Kidney epithelial cell (primary cell): Measurements from ENCODE around the gene GPATCH11. TPM values are rescaled to one million over a fixed set of nuclear protein-coding genes. Genes with fewer than 3 reads are reported as not detected.

Experiments used
- DNase-seq: peaks from one replicate; pipeline ENCODE4 v3.0.0-alpha.2; 2010; ENCODE audit warnings: low read depth
- H3K27me3 ChIP-seq: 2 replicates; pipeline ENCODE4 v1.6.0; 2011; ENCODE audit warnings: low read length; ENCODE audit not compliant: control insufficient read depth, insufficient read depth
- H3K36me3 ChIP-seq: 2 replicates; pipeline ENCODE4 v1.5.1; 2011; ENCODE audit warnings: low read length; ENCODE audit not compliant: control insufficient read depth, insufficient read depth
- H3K4me3 ChIP-seq: 2 replicates; pipeline ENCODE4 v1.5.1; 2011; ENCODE audit warnings: low read depth, mild to moderate bottlenecking, control low read depth, low read length
- CTCF ChIP-seq: IDR thresholded peaks from 2 replicates; pipeline ENCODE4 v1.5.1; 2011; ENCODE audit warnings: mild to moderate bottlenecking, moderate library complexity, low read length, control low read depth, inconsistent platforms; ENCODE audit not compliant: insufficient read depth, poor library complexity, severe bottlenecking
- total RNA-seq: library from RNA; depleted of rRNA; stranded (reverse); fragments of >200 nt; gene quantifications from 2 replicates; pipeline ENCODE4 v1.2.3, GENCODE V29; 2015

Gene GPATCH11
- total RNA-seq, 1 donor from 2014 or later = 6.1 TPM

- no peaks in the 10 kb centered on the region for H3K36me3 ChIP-seq
- no peak overlapping the region for H3K4me3 ChIP-seq
- no peak for DNase-seq
- no peak for TF ChIP-seq CTCF
- H3K27me3 ChIP-seq = no peaks in the 10 kb centered on the region
Measured at GRCh38 chr2:37132914-37133313, 48.6 kb downstream of the GPATCH11 start.

GRCh38 chr2:37142546-37142945 is 58.2 kb downstream of the GPATCH11 start:
- H3K36me3 ChIP-seq = no peaks in the 10 kb centered on the region
- TF ChIP-seq CTCF = no peak
- H3K4me3 ChIP-seq = no peak overlapping the region
- no peaks in the 10 kb centered on the region for H3K27me3 ChIP-seq
- no peak for DNase-seq

- no peaks in the 10 kb centered on the region for H3K36me3 ChIP-seq
- no peak for DNase-seq
- TF ChIP-seq CTCF = no peak
- no peaks in the 10 kb centered on the region for H3K27me3 ChIP-seq
- H3K4me3 ChIP-seq = no peak overlapping the region
Measured at GRCh38 chr2:37143974-37144373, 59.7 kb downstream of the GPATCH11 start.

- no peak overlapping the region for H3K4me3 ChIP-seq
- H3K27me3 ChIP-seq = no peaks in the 10 kb centered on the region
- H3K36me3 ChIP-seq = no peaks in the 10 kb centered on the region
- DNase-seq = no peak
- no peak for TF ChIP-seq CTCF
Measured at GRCh38 chr2:37146062-37146461, 61.7 kb downstream of the GPATCH11 start.

- no peaks in the 10 kb centered on the region for H3K27me3 ChIP-seq
- TF ChIP-seq CTCF = no peak
- no peaks in the 10 kb centered on the region for H3K36me3 ChIP-seq
- no peak for DNase-seq
- H3K4me3 ChIP-seq = no peak overlapping the region
Measured at GRCh38 chr2:37148325-37148724, 64.0 kb downstream of the GPATCH11 start.

Other genes starting within 250 kb of the GPATCH11 start
- gene STRN, start 118.0 kb upstream of the GPATCH11 start, total RNA-seq = 13.0 and 13.5 TPM in 2 replicates
- 18.3 and 25.9 TPM in 2 replicates for gene HEATR5B, start 146 bp upstream of the GPATCH11 start, total RNA-seq
- gene EIF2AK2, start 72.5 kb downstream of the GPATCH11 start, total RNA-seq = 23.5 and 25.5 TPM in 2 replicates
- not detected in 2 replicates for gene SULT6B1, start 104.2 kb downstream of the GPATCH11 start, total RNA-seq
- gene CEBPZOS, start 112.0 kb downstream of the GPATCH11 start, total RNA-seq = 15.9 and 21.3 TPM in 2 replicates
- 30.3 and 43.2 TPM in 2 replicates for gene CEBPZ, start 147.1 kb downstream of the GPATCH11 start, total RNA-seq
- gene NDUFAF7, start 147.1 kb downstream of the GPATCH11 start, total RNA-seq = 12.4 and 13.5 TPM in 2 replicates
- 21.6 and 32.7 TPM in 2 replicates for gene PRKD3, start 240.3 kb downstream of the GPATCH11 start, total RNA-seq